Neural cell (in vitro differentiated cells): ENCODE measurements around the gene COA7.

ENCODE experiments used
- RAD21 ChIP-seq: fragments of 450-650 bp; conservative IDR thresholded peaks from 2 replicates; pipeline ENCODE4 v1.6.1; 2014; ENCODE audit warnings: antibody characterized with exemption, mild to moderate bottlenecking, moderate library complexity
- TF ChIP-seq, protein P1 (sequence below): fragments of 450-650 bp; IDR thresholded peaks from 2 replicates; pipeline ENCODE4 v1.5.1; 2014; ENCODE audit warnings: antibody characterized with exemption, mild to moderate bottlenecking, moderate library complexity; ENCODE audit not compliant: poor library complexity, severe bottlenecking
- TF ChIP-seq, protein P2 (sequence below): IDR thresholded peaks from 2 replicates; pipeline ENCODE4 v1.6.1; 2012; ENCODE audit warnings: borderline replicate concordance

DNA sequence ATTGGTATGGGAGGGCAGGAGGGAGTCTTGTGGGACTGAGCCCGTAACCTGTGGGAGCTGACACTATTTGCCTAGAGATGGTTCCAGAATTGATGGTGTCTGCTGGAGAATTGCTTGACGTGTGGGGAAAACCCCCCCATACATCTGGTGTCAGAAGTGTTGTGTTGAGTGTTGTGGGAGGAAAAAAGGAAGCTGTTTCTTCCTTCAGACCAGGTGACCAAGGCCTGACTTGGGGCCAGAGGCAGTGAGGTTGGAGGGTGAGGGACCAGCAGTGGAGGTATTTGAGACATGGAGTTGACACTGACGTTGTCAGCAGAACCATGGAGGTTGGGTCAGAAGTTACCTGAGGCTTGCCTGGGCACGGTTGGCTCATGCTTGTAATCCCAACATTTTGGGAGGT lies 56.8 kb downstream of the COA7 start:
- TF ChIP-seq, protein P1, sequence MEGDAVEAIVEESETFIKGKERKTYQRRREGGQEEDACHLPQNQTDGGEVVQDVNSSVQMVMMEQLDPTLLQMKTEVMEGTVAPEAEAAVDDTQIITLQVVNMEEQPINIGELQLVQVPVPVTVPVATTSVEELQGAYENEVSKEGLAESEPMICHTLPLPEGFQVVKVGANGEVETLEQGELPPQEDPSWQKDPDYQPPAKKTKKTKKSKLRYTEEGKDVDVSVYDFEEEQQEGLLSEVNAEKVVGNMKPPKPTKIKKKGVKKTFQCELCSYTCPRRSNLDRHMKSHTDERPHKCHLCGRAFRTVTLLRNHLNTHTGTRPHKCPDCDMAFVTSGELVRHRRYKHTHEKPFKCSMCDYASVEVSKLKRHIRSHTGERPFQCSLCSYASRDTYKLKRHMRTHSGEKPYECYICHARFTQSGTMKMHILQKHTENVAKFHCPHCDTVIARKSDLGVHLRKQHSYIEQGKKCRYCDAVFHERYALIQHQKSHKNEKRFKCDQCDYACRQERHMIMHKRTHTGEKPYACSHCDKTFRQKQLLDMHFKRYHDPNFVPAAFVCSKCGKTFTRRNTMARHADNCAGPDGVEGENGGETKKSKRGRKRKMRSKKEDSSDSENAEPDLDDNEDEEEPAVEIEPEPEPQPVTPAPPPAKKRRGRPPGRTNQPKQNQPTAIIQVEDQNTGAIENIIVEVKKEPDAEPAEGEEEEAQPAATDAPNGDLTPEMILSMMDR = no peak
- TF ChIP-seq, protein P2, sequence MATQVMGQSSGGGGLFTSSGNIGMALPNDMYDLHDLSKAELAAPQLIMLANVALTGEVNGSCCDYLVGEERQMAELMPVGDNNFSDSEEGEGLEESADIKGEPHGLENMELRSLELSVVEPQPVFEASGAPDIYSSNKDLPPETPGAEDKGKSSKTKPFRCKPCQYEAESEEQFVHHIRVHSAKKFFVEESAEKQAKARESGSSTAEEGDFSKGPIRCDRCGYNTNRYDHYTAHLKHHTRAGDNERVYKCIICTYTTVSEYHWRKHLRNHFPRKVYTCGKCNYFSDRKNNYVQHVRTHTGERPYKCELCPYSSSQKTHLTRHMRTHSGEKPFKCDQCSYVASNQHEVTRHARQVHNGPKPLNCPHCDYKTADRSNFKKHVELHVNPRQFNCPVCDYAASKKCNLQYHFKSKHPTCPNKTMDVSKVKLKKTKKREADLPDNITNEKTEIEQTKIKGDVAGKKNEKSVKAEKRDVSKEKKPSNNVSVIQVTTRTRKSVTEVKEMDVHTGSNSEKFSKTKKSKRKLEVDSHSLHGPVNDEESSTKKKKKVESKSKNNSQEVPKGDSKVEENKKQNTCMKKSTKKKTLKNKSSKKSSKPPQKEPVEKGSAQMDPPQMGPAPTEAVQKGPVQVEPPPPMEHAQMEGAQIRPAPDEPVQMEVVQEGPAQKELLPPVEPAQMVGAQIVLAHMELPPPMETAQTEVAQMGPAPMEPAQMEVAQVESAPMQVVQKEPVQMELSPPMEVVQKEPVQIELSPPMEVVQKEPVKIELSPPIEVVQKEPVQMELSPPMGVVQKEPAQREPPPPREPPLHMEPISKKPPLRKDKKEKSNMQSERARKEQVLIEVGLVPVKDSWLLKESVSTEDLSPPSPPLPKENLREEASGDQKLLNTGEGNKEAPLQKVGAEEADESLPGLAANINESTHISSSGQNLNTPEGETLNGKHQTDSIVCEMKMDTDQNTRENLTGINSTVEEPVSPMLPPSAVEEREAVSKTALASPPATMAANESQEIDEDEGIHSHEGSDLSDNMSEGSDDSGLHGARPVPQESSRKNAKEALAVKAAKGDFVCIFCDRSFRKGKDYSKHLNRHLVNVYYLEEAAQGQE = no peak
- TF ChIP-seq RAD21 = no peak
